HEK293 (cell line): ENCODE measurements around the gene MSRB2.

Source experiments
- CTCF ChIA-PET: fragments of 350-600 bp; formaldehyde crosslinking; extraction: SDS; loops from one replicate; lab custom pipeline; 2021; ENCODE audit warnings: antibody characterized with exemption; lab: Yijun Ruan, JAX
- POLR2A ChIA-PET: fragments of 300-600 bp; formaldehyde crosslinking; extraction: SDS; loops from one replicate; lab custom pipeline; 2020; ENCODE audit warnings: antibody characterized with exemption, inconsistent platforms; lab: Yijun Ruan, JAX
- H3K27ac ChIP-seq: fragments of 200-500 bp; sonication (Bioruptor generic); 2 replicates; pipeline ENCODE4 v1.5.1; 2014; ENCODE audit warnings: low read depth, low read length, control low read depth, inconsistent platforms; ENCODE audit errors: extremely low read depth
- H3K36me3 ChIP-seq, 2 experiments: fragments of 200-500 bp in 1 of 2; sonication (Bioruptor generic) in 1 of 2; 1 replicate in 1 of 2; 2 replicates in 1 of 2; pipeline ENCODE4 v1.5.1; 2014 to 2017; ENCODE audit warnings: inconsistent platforms in 2 of 2, low read length in 2 of 2; ENCODE audit not compliant: control insufficient read depth in 2 of 2, insufficient read depth in 1 of 2
- H3K4me1 ChIP-seq: fragments of 200-500 bp; sonication (Bioruptor generic); 2 replicates; pipeline ENCODE4 v1.5.1; 2014; ENCODE audit warnings: mild to moderate bottlenecking, low read length, inconsistent platforms; ENCODE audit not compliant: control insufficient read depth, insufficient read depth
- H3K4me3 ChIP-seq: 2 replicates; pipeline ENCODE4 v1.5.1; 2011; ENCODE audit warnings: low read depth, mild to moderate bottlenecking, control low read depth, low read length, moderate library complexity
- H3K9me3 ChIP-seq: fragments of 200-500 bp; sonication (Bioruptor generic); 2 replicates; pipeline ENCODE4 v1.5.1; 2014; ENCODE audit warnings: low read depth, low read length, inconsistent platforms; ENCODE audit not compliant: control insufficient read depth, insufficient read depth
- FEZF1 ChIP-seq: fragments of 450-650 bp; formaldehyde crosslinking; IDR thresholded peaks from 2 replicates; pipeline ENCODE4 v1.5.1; 2016; ENCODE audit warnings: missing biosample characterization, missing genetic modification characterization
- GLI2 ChIP-seq: fragments of 450-650 bp; formaldehyde crosslinking; IDR thresholded peaks from 2 replicates; pipeline ENCODE4; 2017; ENCODE audit warnings: missing biosample characterization, missing genetic modification characterization, low read depth, borderline replicate concordance
- MYNN ChIP-seq: fragments of 450-650 bp; formaldehyde crosslinking; IDR thresholded peaks from 2 replicates; pipeline ENCODE4 v1.5.1; 2016; ENCODE audit warnings: missing biosample characterization, missing genetic modification characterization, borderline replicate concordance
- OVOL3 ChIP-seq: fragments of 450-650 bp; formaldehyde crosslinking; IDR thresholded peaks from 2 replicates; pipeline ENCODE4 v1.5.1; 2016; ENCODE audit warnings: missing biosample characterization, missing genetic modification characterization
- WT1 ChIP-seq: fragments of 450-650 bp; formaldehyde crosslinking; IDR thresholded peaks from 2 replicates; pipeline ENCODE4 v1.5.1; 2016; ENCODE audit warnings: missing biosample characterization, missing genetic modification characterization
- YY2 ChIP-seq: fragments of 450-650 bp; formaldehyde crosslinking; IDR thresholded peaks from 2 replicates; pipeline ENCODE4 v1.5.1; 2016; ENCODE audit warnings: missing biosample characterization, missing genetic modification characterization
- ZBTB17 ChIP-seq: fragments of 450-650 bp; formaldehyde crosslinking; IDR thresholded peaks from 2 replicates; pipeline ENCODE4 v1.5.1; 2016; ENCODE audit warnings: missing biosample characterization, missing genetic modification characterization
- ZBTB7A ChIP-seq: fragments of 450-650 bp; formaldehyde crosslinking; IDR thresholded peaks from 2 replicates; pipeline ENCODE4 v1.5.1; 2016; ENCODE audit warnings: low read depth, missing biosample characterization, missing genetic modification characterization
- ZNF121 ChIP-seq: fragments of 450-650 bp; formaldehyde crosslinking; IDR thresholded peaks from 2 replicates; pipeline ENCODE4 v1.5.1; 2016; ENCODE audit warnings: missing biosample characterization, missing genetic modification characterization
- ZNF202 ChIP-seq: fragments of 450-650 bp; formaldehyde crosslinking; IDR thresholded peaks from 2 replicates; pipeline ENCODE4 v1.5.1; 2016; ENCODE audit warnings: missing biosample characterization, missing genetic modification characterization, borderline replicate concordance
- ZNF239 ChIP-seq: fragments of 450-650 bp; formaldehyde crosslinking; IDR thresholded peaks from 2 replicates; pipeline ENCODE4 v1.5.1; 2016; ENCODE audit warnings: missing biosample characterization, missing genetic modification characterization
- ZNF24 ChIP-seq: fragments of 450-650 bp; formaldehyde crosslinking; IDR thresholded peaks from 2 replicates; pipeline ENCODE4 v1.5.1; 2016; ENCODE audit warnings: missing biosample characterization, missing genetic modification characterization
- ZNF311 ChIP-seq: fragments of 450-650 bp; formaldehyde crosslinking; IDR thresholded peaks from 2 replicates; pipeline ENCODE4 v1.5.1; 2017; ENCODE audit warnings: missing biosample characterization, missing genetic modification characterization, borderline replicate concordance
- ZNF394 ChIP-seq: fragments of 450-650 bp; formaldehyde crosslinking; IDR thresholded peaks from 2 replicates; pipeline ENCODE4 v1.5.1; 2016; ENCODE audit warnings: missing biosample characterization, missing genetic modification characterization, mild to moderate bottlenecking, moderate library complexity, borderline replicate concordance
- ZNF433 ChIP-seq: fragments of 450-650 bp; formaldehyde crosslinking; IDR thresholded peaks from 2 replicates; pipeline ENCODE4 v1.5.1; 2016; ENCODE audit warnings: missing biosample characterization, missing genetic modification characterization, low read depth
- ZNF621 ChIP-seq: fragments of 450-650 bp; formaldehyde crosslinking; IDR thresholded peaks from 2 replicates; pipeline ENCODE4 v1.5.1; 2017; ENCODE audit warnings: missing biosample characterization, missing genetic modification characterization
- ZNF660 ChIP-seq: fragments of 450-650 bp; IDR thresholded peaks from 2 replicates; pipeline ENCODE4 v1.5.1; 2018; ENCODE audit warnings: missing biosample characterization, mild to moderate bottlenecking, missing genetic modification characterization
- ZNF830 ChIP-seq: fragments of 450-650 bp; IDR thresholded peaks from 2 replicates; pipeline ENCODE4 v1.5.0; 2018; ENCODE audit warnings: missing biosample characterization, missing genetic modification characterization, low read depth, mild to moderate bottlenecking, moderate library complexity
- ZSCAN18 ChIP-seq: fragments of 450-650 bp; formaldehyde crosslinking; IDR thresholded peaks from 2 replicates; pipeline ENCODE4 v1.5.1; 2016; ENCODE audit warnings: missing biosample characterization, missing genetic modification characterization
- TF ChIP-seq, protein P1 (sequence below): fragments of 450-650 bp; formaldehyde crosslinking; IDR thresholded peaks from 2 replicates; pipeline ENCODE4 v1.5.1; 2016; ENCODE audit warnings: missing biosample characterization, missing genetic modification characterization
- TF ChIP-seq, protein P2 (sequence below): fragments of 450-650 bp; IDR thresholded peaks from 2 replicates; pipeline ENCODE4 v1.5.1; 2018; ENCODE audit warnings: missing biosample characterization, missing genetic modification characterization
- TF ChIP-seq, protein P3 (sequence below): fragments of 450-650 bp; formaldehyde crosslinking; IDR thresholded peaks from 2 replicates; pipeline ENCODE4 v1.5.1; 2016; ENCODE audit warnings: missing biosample characterization, missing genetic modification characterization, borderline replicate concordance

The MSRB2 gene

GRCh38 chr10:23078114-23078513 is 17.3 kb upstream of the MSRB2 start (continued):
- no peak for TF ChIP-seq ZNF121 (tag by site-specific recombination)
- TF ChIP-seq ZSCAN18 (tag by site-specific recombination) = no peak
- TF ChIP-seq, protein P1, sequence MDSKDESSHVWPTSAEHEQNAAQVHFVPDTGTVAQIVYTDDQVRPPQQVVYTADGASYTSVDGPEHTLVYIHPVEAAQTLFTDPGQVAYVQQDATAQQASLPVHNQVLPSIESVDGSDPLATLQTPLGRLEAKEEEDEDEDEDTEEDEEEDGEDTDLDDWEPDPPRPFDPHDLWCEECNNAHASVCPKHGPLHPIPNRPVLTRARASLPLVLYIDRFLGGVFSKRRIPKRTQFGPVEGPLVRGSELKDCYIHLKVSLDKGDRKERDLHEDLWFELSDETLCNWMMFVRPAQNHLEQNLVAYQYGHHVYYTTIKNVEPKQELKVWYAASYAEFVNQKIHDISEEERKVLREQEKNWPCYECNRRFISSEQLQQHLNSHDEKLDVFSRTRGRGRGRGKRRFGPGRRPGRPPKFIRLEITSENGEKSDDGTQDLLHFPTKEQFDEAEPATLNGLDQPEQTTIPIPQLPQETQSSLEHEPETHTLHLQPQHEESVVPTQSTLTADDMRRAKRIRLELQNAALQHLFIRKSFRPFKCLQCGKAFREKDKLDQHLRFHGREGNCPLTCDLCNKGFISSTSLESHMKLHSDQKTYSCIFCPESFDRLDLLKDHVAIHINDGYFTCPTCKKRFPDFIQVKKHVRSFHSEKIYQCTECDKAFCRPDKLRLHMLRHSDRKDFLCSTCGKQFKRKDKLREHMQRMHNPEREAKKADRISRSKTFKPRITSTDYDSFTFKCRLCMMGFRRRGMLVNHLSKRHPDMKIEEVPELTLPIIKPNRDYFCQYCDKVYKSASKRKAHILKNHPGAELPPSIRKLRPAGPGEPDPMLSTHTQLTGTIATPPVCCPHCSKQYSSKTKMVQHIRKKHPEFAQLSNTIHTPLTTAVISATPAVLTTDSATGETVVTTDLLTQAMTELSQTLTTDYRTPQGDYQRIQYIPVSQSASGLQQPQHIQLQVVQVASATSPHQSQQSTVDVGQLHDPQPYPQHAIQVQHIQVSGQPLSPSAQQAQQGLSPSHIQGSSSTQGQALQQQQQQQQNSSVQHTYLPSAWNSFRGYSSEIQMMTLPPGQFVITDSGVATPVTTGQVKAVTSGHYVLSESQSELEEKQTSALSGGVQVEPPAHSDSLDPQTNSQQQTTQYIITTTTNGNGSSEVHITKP = no peak
- TF ChIP-seq ZNF621 (tag by site-specific recombination) = no peak
- TF ChIP-seq OVOL3 = no peak

- H3K4me3 ChIP-seq = no peak overlapping the region
- H3K27ac ChIP-seq = no peak overlapping the region
- ChIA-PET CTCF (interaction anchor here (1.6 kb wide), 1 partner anchor 11 kb away, joined by 3 read pairs; no protein-coding TSS in a partner anchor), POLR2A (no interaction called here)
- H3K36me3 ChIP-seq = no peaks in the 10 kb centered on the region
- TF ChIP-seq ZBTB17 (tag by site-specific recombination) (peak; percentile 52), ZNF433 (tag by site-specific recombination) (no peak)
- H3K9me3 ChIP-seq = no peaks in the 10 kb centered on the region
- H3K4me1 ChIP-seq = peaks cover 3% of the 10 kb centered on the region; the same call in 1 of the 2 replicates
Measured at GRCh38 chr10:23079700-23080099, 15.7 kb upstream of the MSRB2 start.

DNA sequence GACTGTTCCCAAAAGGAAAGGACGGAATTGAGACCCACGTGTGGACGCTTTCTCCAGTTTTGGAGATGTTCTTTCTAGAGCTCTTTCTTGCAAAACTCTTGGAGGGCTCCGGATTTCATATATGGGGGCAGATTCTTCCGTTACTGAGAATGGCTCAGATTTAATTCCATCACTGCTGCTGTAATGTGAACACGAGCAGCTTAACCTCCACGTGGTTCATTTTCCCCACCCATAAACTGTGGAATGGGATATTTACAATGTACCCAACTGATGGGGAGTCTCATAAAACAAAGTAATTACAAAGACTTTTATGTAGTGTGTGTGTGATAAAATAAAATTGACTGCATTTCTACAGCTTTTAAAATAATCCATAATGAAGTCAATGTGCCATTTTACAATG is 15.1 kb upstream of the MSRB2 start:
- CTCF ChIA-PET = interaction anchor here (0.6 to 1.6 kb wide), 3 partner anchors 10 to 174 kb away, joined by 3 to 6 read pairs (median 3); no protein-coding TSS in a partner anchor
- H3K27ac ChIP-seq = no peak overlapping the region
- H3K9me3 ChIP-seq = no peaks in the 10 kb centered on the region
- POLR2A ChIA-PET = no interaction called here
- H3K4me3 ChIP-seq = no peak overlapping the region
- H3K36me3 ChIP-seq = no peaks in the 10 kb centered on the region
- peaks cover 3% of the 10 kb centered on the region; the same call in 1 of the 2 replicates for H3K4me1 ChIP-seq
- TF ChIP-seq, protein P2, sequence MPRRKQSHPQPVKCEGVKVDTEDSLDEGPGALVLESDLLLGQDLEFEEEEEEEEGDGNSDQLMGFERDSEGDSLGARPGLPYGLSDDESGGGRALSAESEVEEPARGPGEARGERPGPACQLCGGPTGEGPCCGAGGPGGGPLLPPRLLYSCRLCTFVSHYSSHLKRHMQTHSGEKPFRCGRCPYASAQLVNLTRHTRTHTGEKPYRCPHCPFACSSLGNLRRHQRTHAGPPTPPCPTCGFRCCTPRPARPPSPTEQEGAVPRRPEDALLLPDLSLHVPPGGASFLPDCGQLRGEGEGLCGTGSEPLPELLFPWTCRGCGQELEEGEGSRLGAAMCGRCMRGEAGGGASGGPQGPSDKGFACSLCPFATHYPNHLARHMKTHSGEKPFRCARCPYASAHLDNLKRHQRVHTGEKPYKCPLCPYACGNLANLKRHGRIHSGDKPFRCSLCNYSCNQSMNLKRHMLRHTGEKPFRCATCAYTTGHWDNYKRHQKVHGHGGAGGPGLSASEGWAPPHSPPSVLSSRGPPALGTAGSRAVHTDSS (tag by site-specific recombination) = no peak
- TF ChIP-seq ZNF239 (tag by site-specific recombination) (no peak), FEZF1 (tag by site-specific recombination) (peak; percentile 87), ZNF311 (no peak), ZNF394 (tag by site-specific recombination) (no peak), MYNN (tag by site-specific recombination) (peak; percentile 42; the same call in 1 of the 2 replicates), ZNF24 (0 out of 2 replicates have a peak, but pooled peaks have one; percentile 45), YY2 (tag by site-specific recombination) (no peak), ZNF202 (tag by site-specific recombination) (no peak), GLI2 (tag by site-specific recombination) (no peak), ZNF660 (tag by site-specific recombination) (0 out of 2 replicates have a peak, but pooled peaks have one; percentile 9), ZNF830 (tag by site-specific recombination) (no peak), WT1 (tag by site-specific recombination) (peak; percentile 63), ZBTB7A (tag by site-specific recombination) (no peak)
- TF ChIP-seq, protein P3, sequence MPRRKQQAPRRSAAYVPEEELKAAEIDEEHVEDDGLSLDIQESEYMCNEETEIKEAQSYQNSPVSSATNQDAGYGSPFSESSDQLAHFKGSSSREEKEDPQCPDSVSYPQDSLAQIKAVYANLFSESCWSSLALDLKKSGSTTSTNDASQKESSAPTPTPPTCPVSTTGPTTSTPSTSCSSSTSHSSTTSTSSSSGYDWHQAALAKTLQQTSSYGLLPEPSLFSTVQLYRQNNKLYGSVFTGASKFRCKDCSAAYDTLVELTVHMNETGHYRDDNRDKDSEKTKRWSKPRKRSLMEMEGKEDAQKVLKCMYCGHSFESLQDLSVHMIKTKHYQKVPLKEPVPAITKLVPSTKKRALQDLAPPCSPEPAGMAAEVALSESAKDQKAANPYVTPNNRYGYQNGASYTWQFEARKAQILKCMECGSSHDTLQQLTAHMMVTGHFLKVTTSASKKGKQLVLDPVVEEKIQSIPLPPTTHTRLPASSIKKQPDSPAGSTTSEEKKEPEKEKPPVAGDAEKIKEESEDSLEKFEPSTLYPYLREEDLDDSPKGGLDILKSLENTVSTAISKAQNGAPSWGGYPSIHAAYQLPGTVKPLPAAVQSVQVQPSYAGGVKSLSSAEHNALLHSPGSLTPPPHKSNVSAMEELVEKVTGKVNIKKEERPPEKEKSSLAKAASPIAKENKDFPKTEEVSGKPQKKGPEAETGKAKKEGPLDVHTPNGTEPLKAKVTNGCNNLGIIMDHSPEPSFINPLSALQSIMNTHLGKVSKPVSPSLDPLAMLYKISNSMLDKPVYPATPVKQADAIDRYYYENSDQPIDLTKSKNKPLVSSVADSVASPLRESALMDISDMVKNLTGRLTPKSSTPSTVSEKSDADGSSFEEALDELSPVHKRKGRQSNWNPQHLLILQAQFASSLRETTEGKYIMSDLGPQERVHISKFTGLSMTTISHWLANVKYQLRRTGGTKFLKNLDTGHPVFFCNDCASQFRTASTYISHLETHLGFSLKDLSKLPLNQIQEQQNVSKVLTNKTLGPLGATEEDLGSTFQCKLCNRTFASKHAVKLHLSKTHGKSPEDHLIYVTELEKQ (tag by site-specific recombination) = 0 out of 2 replicates have a peak, but pooled peaks have one; percentile 31
